Measurements from ENCODE around the gene MAP4. TPM values are rescaled to one million over a fixed set of nuclear protein-coding genes. Genes with fewer than 3 reads are reported as not detected.

The MAP4 gene
- total and polyA plus RNA-seq, 4 donors = 16.6 to 41.4 (median 30.8) TPM

DNA sequence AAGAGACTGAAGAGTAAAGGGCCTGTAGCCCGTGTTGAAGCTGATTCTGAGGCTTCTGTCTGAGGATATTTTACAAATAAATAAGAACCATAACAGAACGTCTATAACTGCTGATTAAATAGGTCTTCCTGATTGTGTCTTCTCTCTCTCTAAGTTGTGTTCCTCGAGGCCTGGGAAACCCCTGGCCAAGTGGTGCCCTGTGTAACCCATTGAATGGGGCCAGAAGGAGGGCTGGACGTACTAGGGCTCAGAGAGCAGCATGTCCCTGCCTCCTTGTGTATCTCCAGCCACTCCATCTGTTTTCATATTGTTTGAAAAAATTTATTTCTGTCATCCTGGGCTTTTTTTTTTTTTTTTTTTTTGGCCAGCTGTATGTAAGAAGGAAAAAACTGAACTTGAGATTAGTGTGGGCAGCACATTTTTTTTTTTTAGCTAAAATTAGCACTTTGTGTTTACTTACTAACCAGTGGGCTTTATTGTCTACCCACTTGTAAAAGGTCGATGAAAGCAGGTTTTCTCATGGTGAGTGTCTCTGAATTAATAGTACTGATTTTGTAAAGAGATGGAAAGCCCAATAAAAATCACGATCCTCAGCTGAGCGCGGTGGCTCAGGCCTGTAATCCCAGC is 202.6 kb downstream of the MAP4 start:
- Histone ChIP-seq H3K4me3 (ENCODE audit: low read depth in 1 of 3, low read length in 3 of 3) (no peak overlapping the region), H3K9ac (ENCODE audit: low read depth in 1 of 2, low read length in 2 of 2) (no peak overlapping the region), H3K27me3 (ENCODE audit: control insufficient read depth in 4 of 4, insufficient read depth in 4 of 4, low read length in 3 of 4) (no peaks in the 10 kb centered on the region), H3K36me3 (ENCODE audit: control insufficient read depth in 4 of 4, insufficient read depth in 3 of 4, low read depth in 1 of 4, low read length in 3 of 4) (peaks cover 5 to 38% (median 15%) of the 10 kb centered on the region in 4 donors), H3K4me1 (ENCODE audit: control insufficient read depth in 4 of 4, insufficient read depth in 4 of 4, low read length in 3 of 4) (no peaks in the 10 kb centered on the region), H3K9me3 (ENCODE audit: control insufficient read depth in 4 of 4, low read length in 3 of 4) (no peaks in the 10 kb centered on the region), H3K27ac (ENCODE audit: low read depth in 1 of 2, low read length in 2 of 2) (no peak overlapping the region)
- TF ChIP-seq TAF1 (conservative IDR thresholded peaks at IDR 0.05) (no peak), MAX (IDR thresholded peaks at IDR 0.05) (no peak), NR2F2 (IDR thresholded peaks at IDR 0.05) (no peak), RAD21 (IDR thresholded peaks at IDR 0.05) (no peak), SP1 (IDR thresholded peaks at IDR 0.05) (no peak), FOXA2 (IDR thresholded peaks at IDR 0.05) (no peak)
- WGBS = 88% methylated on average over 8 of the region's 8 CpGs
- no peak for DNase-seq (ENCODE audit: low spot score)

DNA sequence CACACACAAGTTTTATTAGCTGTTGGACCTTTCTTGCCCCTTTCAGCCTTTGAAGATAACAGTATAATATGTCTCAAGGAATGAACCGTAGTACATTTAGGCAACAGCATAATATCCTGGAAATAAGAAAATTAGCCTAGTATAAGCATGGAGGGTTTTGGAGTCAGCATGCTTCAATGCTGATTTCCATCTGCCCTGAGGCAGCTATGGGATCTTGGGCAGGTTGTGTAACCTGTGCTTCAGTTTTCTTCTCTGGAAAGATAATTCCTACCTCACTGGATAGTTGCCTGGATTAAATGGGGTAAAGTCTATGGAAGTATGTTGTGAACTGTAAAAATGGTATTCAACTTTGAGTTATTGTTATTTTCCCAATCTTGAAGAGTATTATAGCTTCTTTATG is 211.6 kb downstream of the MAP4 start:
- TF ChIP-seq JUND (IDR thresholded peaks at IDR 0.05) (no peak), REST (IDR thresholded peaks at IDR 0.05) (no peak), RAD21 (IDR thresholded peaks at IDR 0.05) (no peak), GABPA (IDR thresholded peaks at IDR 0.05 in 1 of 2, conservative IDR thresholded peaks at IDR 0.05 in 1 of 2) (no peak), HNF4A (conservative IDR thresholded peaks at IDR 0.05) (no peak), MAX (IDR thresholded peaks at IDR 0.05) (no peak), FOXA1 (IDR thresholded peaks at IDR 0.05) (no peak), TAF1 (conservative IDR thresholded peaks at IDR 0.05) (no peak), NR2F2 (IDR thresholded peaks at IDR 0.05) (no peak), RXRA (IDR thresholded peaks at IDR 0.05) (no peak)
- TF ChIP-seq, protein P1, sequence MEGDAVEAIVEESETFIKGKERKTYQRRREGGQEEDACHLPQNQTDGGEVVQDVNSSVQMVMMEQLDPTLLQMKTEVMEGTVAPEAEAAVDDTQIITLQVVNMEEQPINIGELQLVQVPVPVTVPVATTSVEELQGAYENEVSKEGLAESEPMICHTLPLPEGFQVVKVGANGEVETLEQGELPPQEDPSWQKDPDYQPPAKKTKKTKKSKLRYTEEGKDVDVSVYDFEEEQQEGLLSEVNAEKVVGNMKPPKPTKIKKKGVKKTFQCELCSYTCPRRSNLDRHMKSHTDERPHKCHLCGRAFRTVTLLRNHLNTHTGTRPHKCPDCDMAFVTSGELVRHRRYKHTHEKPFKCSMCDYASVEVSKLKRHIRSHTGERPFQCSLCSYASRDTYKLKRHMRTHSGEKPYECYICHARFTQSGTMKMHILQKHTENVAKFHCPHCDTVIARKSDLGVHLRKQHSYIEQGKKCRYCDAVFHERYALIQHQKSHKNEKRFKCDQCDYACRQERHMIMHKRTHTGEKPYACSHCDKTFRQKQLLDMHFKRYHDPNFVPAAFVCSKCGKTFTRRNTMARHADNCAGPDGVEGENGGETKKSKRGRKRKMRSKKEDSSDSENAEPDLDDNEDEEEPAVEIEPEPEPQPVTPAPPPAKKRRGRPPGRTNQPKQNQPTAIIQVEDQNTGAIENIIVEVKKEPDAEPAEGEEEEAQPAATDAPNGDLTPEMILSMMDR (IDR thresholded peaks at IDR 0.05; ENCODE audit: low read depth, low read length, missing input control) = no peak
- peaks cover 0 to 5% (median 2%) of the 10 kb centered on the region in 4 donors for H3K36me3 ChIP-seq (ENCODE audit: control insufficient read depth in 4 of 4, insufficient read depth in 3 of 4, low read depth in 1 of 4, low read length in 3 of 4)
- no peak overlapping the region for H3K4me3 ChIP-seq (ENCODE audit: low read depth in 1 of 3, low read length in 3 of 3)
- H3K9me3 ChIP-seq (ENCODE audit: control insufficient read depth in 4 of 4, low read length in 3 of 4) = no peaks in the 10 kb centered on the region
- no peak overlapping the region for H3K9ac ChIP-seq (ENCODE audit: low read depth in 1 of 2, low read length in 2 of 2)
- H3K27me3 ChIP-seq (ENCODE audit: control insufficient read depth in 4 of 4, insufficient read depth in 4 of 4, low read length in 3 of 4) = no peaks in the 10 kb centered on the region
- H3K4me1 ChIP-seq (ENCODE audit: control insufficient read depth in 4 of 4, insufficient read depth in 4 of 4, low read length in 3 of 4) = peaks cover 3 to 19% (median 13%) of the 10 kb centered on the region in 4 donors
- 97% methylated on average over 1 of the region's 1 CpG for WGBS
- H3K27ac ChIP-seq (ENCODE audit: low read depth in 1 of 2, low read length in 2 of 2) = no peak overlapping the region
- DNase-seq (ENCODE audit: low spot score) = no peak

Data from liver (tissue), 9 donors.